HCT116 (cell line): ENCODE measurements around the gene WRAP53. TPM values are rescaled to one million over a fixed set of nuclear protein-coding genes. Genes with fewer than 3 reads are reported as not detected.

Experiments
- ATAC-seq: fragments of 200-7000 bp; cut with Tn5 transposase; 2 replicates; pipeline ENCODE4 v1.9.1; 2020; ENCODE audit warnings: mild to moderate bottlenecking, moderate library complexity
- BruUV-seq: library from RNA; stranded (reverse); fragments of 400-500 nt; replicated peaks from 2 replicates; lab custom pipeline; 2021; lab: Mats Ljungman, UMichigan
- CTCF ChIA-PET: fragments of 300-600 bp; sonication (Branson Sonifier 250); formaldehyde crosslinking; loops from one replicate; lab custom pipeline; 2021; ENCODE audit warnings: antibody characterized with exemption; lab: Charles Lee
- POLR2A ChIA-PET: fragments of 300-600, 350-600 bp; sonication (Branson Sonifier 250); formaldehyde crosslinking; loops from one replicate; lab custom pipeline; 2021; ENCODE audit warnings: antibody characterized with exemption; lab: Charles Lee
- RAD21 ChIA-PET, 2 experiments: fragments of 300-600 bp; sonication (Branson Sonifier 250); formaldehyde crosslinking; loops; one replicate each; lab custom pipeline; 2023; ENCODE audit warnings: low total read pairs in 2 of 2; ENCODE audit not compliant: uncharacterized antibody in 2 of 2, unreplicated experiment in 2 of 2, low non-redundant PET in 1 of 2; lab: Charles Lee
- DNase-seq: peaks from one replicate; pipeline ENCODE4 v3.0.0-alpha.2; 2010; ENCODE audit warnings: low read depth, low spot score
- H2AFZ ChIP-seq: fragments of 200-600 bp; shearing (Covaris generic), sonication (generic); 2 replicates; pipeline ENCODE4 v1.6.1; 2017; ENCODE audit warnings: low read depth, mixed run types, mixed read lengths, antibody characterized with exemption, low read length; ENCODE audit not compliant: poor library complexity, severe bottlenecking
- H3K27ac ChIP-seq: 2 replicates; pipeline ENCODE4 v1.5.1; 2012; ENCODE audit warnings: low read depth, low read length
- H3K27me3 ChIP-seq: fragments of 200-600 bp; sonication (generic); 2 replicates; pipeline ENCODE4 v1.6.1; 2016; ENCODE audit warnings: mixed run types, low read length, mixed read lengths; ENCODE audit not compliant: insufficient read depth
- H3K36me3 ChIP-seq, 2 experiments: fragments of 200-500 bp in 1 of 2; fragments of 200-600 bp in 1 of 2; sonication (Bioruptor generic) in 1 of 2; sonication (generic) in 1 of 2; 2 replicates each; pipeline versions ENCODE4 v1.5.1 to v1.6.1; 2014 to 2016; ENCODE audit warnings: low read length in 2 of 2, inconsistent platforms in 1 of 2, mixed read lengths in 1 of 2, mixed run types in 1 of 2; ENCODE audit not compliant: insufficient read depth in 2 of 2, control insufficient read depth in 1 of 2
- H3K4me1 ChIP-seq, 2 experiments: fragments of 200-600 bp in 1 of 2; sonication (generic) in 1 of 2; 2 replicates each; pipeline versions ENCODE4 v1.5.1 to v1.6.1; 2012 to 2017; ENCODE audit warnings: low read length in 2 of 2, inconsistent platforms in 1 of 2, mild to moderate bottlenecking in 1 of 2, mixed read lengths in 1 of 2, mixed run types in 1 of 2, moderate library complexity in 1 of 2; ENCODE audit not compliant: insufficient read depth in 2 of 2, control insufficient read depth in 1 of 2
- H3K4me2 ChIP-seq: fragments of 200-600 bp; sonication (generic); 2 replicates; pipeline ENCODE4 v1.6.1; 2017; ENCODE audit warnings: mixed run types, low read length, mixed read lengths
- H3K4me3 ChIP-seq, 2 experiments: fragments of 200-600 bp in 1 of 2; sonication (generic) in 1 of 2; replicated peaks in 1 of 2; 2 replicates each; pipeline ENCODE4 v1.5.1; 2011 to 2016; ENCODE audit warnings: low read length in 2 of 2, control low read depth in 1 of 2, low read depth in 1 of 2, mild to moderate bottlenecking in 1 of 2, mixed read lengths in 1 of 2, mixed run types in 1 of 2
- H3K79me2 ChIP-seq: fragments of 200-600 bp; sonication (generic); 2 replicates; pipeline ENCODE4 v1.6.1; 2017; ENCODE audit warnings: mild to moderate bottlenecking, mixed run types, low read length, moderate library complexity, mixed read lengths; ENCODE audit not compliant: insufficient read depth
- H3K9ac ChIP-seq: fragments of 200-600 bp; sonication (generic); 2 replicates; pipeline ENCODE4 v1.6.1; 2016; ENCODE audit warnings: low read length, mixed read lengths
- H3K9me2 ChIP-seq: fragments of 200-600 bp; sonication (generic), shearing (Covaris generic); 2 replicates; pipeline ENCODE4 v1.6.1; 2017; ENCODE audit warnings: mixed run types, mild to moderate bottlenecking, moderate library complexity; ENCODE audit not compliant: insufficient read depth
- H3K9me3 ChIP-seq, 2 experiments: fragments of 200-500 bp in 1 of 2; fragments of 200-600 bp in 1 of 2; sonication (Bioruptor generic) in 1 of 2; sonication (generic) in 1 of 2; 2 replicates each; pipeline ENCODE4 v1.6.1; 2014 to 2017; ENCODE audit warnings: low read length in 2 of 2, mixed read lengths in 2 of 2, inconsistent platforms in 1 of 2, low read depth in 1 of 2, mild to moderate bottlenecking in 1 of 2, mixed run types in 1 of 2, moderate library complexity in 1 of 2; ENCODE audit not compliant: control insufficient read depth in 1 of 2, insufficient read depth in 1 of 2
- H4K20me1 ChIP-seq: fragments of 200-600 bp; sonication (generic), shearing (Covaris generic); 2 replicates; pipeline ENCODE4 v1.6.1; 2017; ENCODE audit warnings: mixed run types, mild to moderate bottlenecking, moderate library complexity; ENCODE audit not compliant: insufficient read depth
- CTCF ChIP-seq, 3 experiments: fragments of 200-600 bp in 1 of 3; sonication (generic) in 1 of 3; IDR thresholded peaks in 2 of 3; conservative IDR thresholded peaks in 1 of 3; 2 replicates each; pipeline ENCODE4 v1.5.1; 2012 to 2017; ENCODE audit warnings: low read depth in 2 of 3, low read length in 2 of 3, antibody characterized with exemption in 1 of 3, borderline replicate concordance in 1 of 3, control low read depth in 1 of 3, mild to moderate bottlenecking in 1 of 3, mixed read lengths in 1 of 3, mixed run types in 1 of 3, moderate library complexity in 1 of 3; ENCODE audit not compliant: insufficient read depth in 1 of 3
- ELF1 ChIP-seq: IDR thresholded peaks from 2 replicates; pipeline ENCODE4 v1.6.1; 2012; ENCODE audit warnings: low read depth, borderline replicate concordance
- EZH2phosphoT487 ChIP-seq: fragments of 200-600 bp; IDR thresholded peaks from 2 replicates; pipeline ENCODE4 v1.6.1; 2018; ENCODE audit warnings: antibody characterized with exemption, borderline replicate concordance
- JUND ChIP-seq: IDR thresholded peaks from 2 replicates; pipeline ENCODE4 v1.6.1; 2012
- POLR2AphosphoS5 ChIP-seq: IDR thresholded peaks from 2 replicates; pipeline ENCODE4 v1.6.1; 2011; ENCODE audit warnings: mild to moderate bottlenecking, low read depth, low read length, moderate library complexity
- RAD21 ChIP-seq: IDR thresholded peaks from 2 replicates; pipeline ENCODE4 v1.6.1; 2012; ENCODE audit warnings: low read depth, mild to moderate bottlenecking
- SIN3A ChIP-seq: IDR thresholded peaks from 2 replicates; pipeline ENCODE4 v1.6.1; 2012; ENCODE audit warnings: low read depth
- SRF ChIP-seq: IDR thresholded peaks from 2 replicates; pipeline ENCODE4 v1.6.1; 2012; ENCODE audit warnings: low read depth
- ZFX ChIP-seq: fragments of 450-650 bp; IDR thresholded peaks from 2 replicates; pipeline ENCODE4 v1.6.1; 2017
- intact Hi-C: fragments of 100-400 bp; cut with micrococcal nuclease; formaldehyde crosslinking; loops from 2 replicates; pipeline ENCODE4 v1.10.0; 2022
- total RNA-seq: library from RNA; stranded (reverse); gene quantifications from one replicate; pipeline ENCODE4 v1.2.1, GENCODE V29; 2021; ENCODE audit not compliant: unreplicated experiment
- TF ChIP-seq, protein P1 (sequence below): IDR thresholded peaks from 2 replicates; pipeline ENCODE4 v1.6.1; 2011; ENCODE audit warnings: mild to moderate bottlenecking, low read length, moderate library complexity; ENCODE audit not compliant: insufficient replicate concordance; ENCODE audit errors: extremely low read depth
- TF ChIP-seq, protein P2 (sequence below): IDR thresholded peaks from 2 replicates; pipeline ENCODE4 v1.6.1; 2012; ENCODE audit warnings: low read depth
- TF ChIP-seq, protein P3 (sequence below): IDR thresholded peaks from 2 replicates; pipeline ENCODE4 v1.6.1; 2012

The WRAP53 gene
- total RNA-seq, 1 experiment from 2014 or later: 28.8 TPM

DNA sequence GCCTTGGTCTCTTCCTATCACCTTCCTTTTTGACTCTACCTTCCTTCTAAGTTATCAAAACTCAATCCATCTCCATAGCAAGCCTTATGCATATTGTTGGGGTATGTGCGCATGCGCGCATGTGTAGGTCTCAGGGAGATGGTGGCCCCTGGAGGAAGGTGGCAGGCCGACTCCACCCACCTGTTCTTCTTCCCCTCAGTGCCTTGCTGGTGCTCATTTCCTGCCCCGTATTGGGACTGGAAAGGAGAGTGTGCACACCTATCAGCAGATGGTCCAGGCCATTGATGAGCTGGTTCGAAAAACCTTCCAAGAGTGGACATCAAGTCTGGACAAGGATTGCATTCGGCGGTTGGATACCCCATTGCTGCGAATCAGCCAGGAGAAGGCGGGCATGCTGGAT lies 54.5 kb downstream of the WRAP53 start:
- no peaks in the 10 kb centered on the region for H3K9me2 ChIP-seq
- no peaks in the 10 kb centered on the region for H3K79me2 ChIP-seq
- no peak overlapping the region for H2AFZ ChIP-seq
- H3K27me3 ChIP-seq: no peaks in the 10 kb centered on the region
- TF ChIP-seq ZFX: no peak
- TF ChIP-seq SRF: no peak
- no peak for TF ChIP-seq ELF1
- no peak for TF ChIP-seq SIN3A
- TF ChIP-seq, protein P1, sequence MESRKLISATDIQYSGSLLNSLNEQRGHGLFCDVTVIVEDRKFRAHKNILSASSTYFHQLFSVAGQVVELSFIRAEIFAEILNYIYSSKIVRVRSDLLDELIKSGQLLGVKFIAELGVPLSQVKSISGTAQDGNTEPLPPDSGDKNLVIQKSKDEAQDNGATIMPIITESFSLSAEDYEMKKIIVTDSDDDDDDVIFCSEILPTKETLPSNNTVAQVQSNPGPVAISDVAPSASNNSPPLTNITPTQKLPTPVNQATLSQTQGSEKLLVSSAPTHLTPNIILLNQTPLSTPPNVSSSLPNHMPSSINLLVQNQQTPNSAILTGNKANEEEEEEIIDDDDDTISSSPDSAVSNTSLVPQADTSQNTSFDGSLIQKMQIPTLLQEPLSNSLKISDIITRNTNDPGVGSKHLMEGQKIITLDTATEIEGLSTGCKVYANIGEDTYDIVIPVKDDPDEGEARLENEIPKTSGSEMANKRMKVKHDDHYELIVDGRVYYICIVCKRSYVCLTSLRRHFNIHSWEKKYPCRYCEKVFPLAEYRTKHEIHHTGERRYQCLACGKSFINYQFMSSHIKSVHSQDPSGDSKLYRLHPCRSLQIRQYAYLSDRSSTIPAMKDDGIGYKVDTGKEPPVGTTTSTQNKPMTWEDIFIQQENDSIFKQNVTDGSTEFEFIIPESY: no peak
- TF ChIP-seq EZH2phosphoT487: no peak
- TF ChIP-seq, protein P2, sequence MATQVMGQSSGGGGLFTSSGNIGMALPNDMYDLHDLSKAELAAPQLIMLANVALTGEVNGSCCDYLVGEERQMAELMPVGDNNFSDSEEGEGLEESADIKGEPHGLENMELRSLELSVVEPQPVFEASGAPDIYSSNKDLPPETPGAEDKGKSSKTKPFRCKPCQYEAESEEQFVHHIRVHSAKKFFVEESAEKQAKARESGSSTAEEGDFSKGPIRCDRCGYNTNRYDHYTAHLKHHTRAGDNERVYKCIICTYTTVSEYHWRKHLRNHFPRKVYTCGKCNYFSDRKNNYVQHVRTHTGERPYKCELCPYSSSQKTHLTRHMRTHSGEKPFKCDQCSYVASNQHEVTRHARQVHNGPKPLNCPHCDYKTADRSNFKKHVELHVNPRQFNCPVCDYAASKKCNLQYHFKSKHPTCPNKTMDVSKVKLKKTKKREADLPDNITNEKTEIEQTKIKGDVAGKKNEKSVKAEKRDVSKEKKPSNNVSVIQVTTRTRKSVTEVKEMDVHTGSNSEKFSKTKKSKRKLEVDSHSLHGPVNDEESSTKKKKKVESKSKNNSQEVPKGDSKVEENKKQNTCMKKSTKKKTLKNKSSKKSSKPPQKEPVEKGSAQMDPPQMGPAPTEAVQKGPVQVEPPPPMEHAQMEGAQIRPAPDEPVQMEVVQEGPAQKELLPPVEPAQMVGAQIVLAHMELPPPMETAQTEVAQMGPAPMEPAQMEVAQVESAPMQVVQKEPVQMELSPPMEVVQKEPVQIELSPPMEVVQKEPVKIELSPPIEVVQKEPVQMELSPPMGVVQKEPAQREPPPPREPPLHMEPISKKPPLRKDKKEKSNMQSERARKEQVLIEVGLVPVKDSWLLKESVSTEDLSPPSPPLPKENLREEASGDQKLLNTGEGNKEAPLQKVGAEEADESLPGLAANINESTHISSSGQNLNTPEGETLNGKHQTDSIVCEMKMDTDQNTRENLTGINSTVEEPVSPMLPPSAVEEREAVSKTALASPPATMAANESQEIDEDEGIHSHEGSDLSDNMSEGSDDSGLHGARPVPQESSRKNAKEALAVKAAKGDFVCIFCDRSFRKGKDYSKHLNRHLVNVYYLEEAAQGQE: no peak
- TF ChIP-seq, protein P3, sequence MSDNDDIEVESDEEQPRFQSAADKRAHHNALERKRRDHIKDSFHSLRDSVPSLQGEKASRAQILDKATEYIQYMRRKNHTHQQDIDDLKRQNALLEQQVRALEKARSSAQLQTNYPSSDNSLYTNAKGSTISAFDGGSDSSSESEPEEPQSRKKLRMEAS: no peak
- no peak for TF ChIP-seq POLR2AphosphoS5
- no peak for TF ChIP-seq CTCF (IDR thresholded peaks at IDR 0.05 in 2 of 3, conservative IDR thresholded peaks at IDR 0.05 in 1 of 3; ENCODE audit: borderline replicate concordance in 1 of 3, insufficient read depth in 1 of 3, low read depth in 2 of 3, low read length in 2 of 3)
- TF ChIP-seq JUND: no peak
- no peak for TF ChIP-seq RAD21
- ATAC-seq (no peak), DNase-seq (no peak)
- no peak overlapping the region for H3K27ac ChIP-seq
- no TSS peak for BruUV-seq
- H3K4me3 ChIP-seq: no peak overlapping the region
- RAD21 ChIA-PET: interaction anchor here in 1 of 2 experiments (1.1 kb wide), 1 partner anchor 299 kb away, joined by 4 read pairs; no protein-coding TSS in a partner anchor
- POLR2A ChIA-PET: interaction anchor here (1.2 kb wide), 1 partner anchor 95 kb away, joined by 3 read pairs; no protein-coding TSS in a partner anchor
- no peak overlapping the region for H3K4me2 ChIP-seq
- no peak overlapping the region for H3K9ac ChIP-seq
- CTCF ChIA-PET: interaction anchor here (1.6 to 4.4 kb wide), 7 partner anchors 40 to 318 kb away, joined by 4 to 39 read pairs (median 8); partner anchors contain the start of genes NAA38 and SAT2
- no peaks in the 10 kb centered on the region for H3K36me3 ChIP-seq
- intact Hi-C loops: loop anchor here (1.0 to 5.0 kb wide), 6 partner anchors 40 to 314 kb away; no protein-coding TSS in a partner anchor
- H3K9me3 ChIP-seq: no peaks in the 10 kb centered on the region
- peaks cover 16 to 24% of the 10 kb centered on the region in 2 experiments for H3K4me1 ChIP-seq
- H4K20me1 ChIP-seq: no peaks in the 10 kb centered on the region
